PFSK-1 (cell line): ENCODE results near the gene SAP130.

Experiments
- POLR2AphosphoS5 ChIP-seq: IDR thresholded peaks from 2 replicates; pipeline ENCODE4 v1.6.1; 2012; ENCODE audit warnings: low read depth, mild to moderate bottlenecking, control low read depth, low read length, moderate library complexity
- REST ChIP-seq, 2 experiments: IDR thresholded peaks; 2 replicates each; pipeline versions ENCODE4 v1.6.1 to v1.8.0; 2011 to 2012; ENCODE audit warnings: low read depth in 2 of 2, low read length in 2 of 2, control low read depth in 1 of 2, inconsistent platforms in 1 of 2, mild to moderate bottlenecking in 1 of 2, moderate library complexity in 1 of 2; ENCODE audit not compliant: insufficient read depth in 1 of 2
- TAF1 ChIP-seq: IDR thresholded peaks from 2 replicates; pipeline ENCODE4 v1.6.1; 2012; ENCODE audit warnings: low read length, control low read depth, borderline replicate concordance; ENCODE audit not compliant: insufficient read depth

- TF ChIP-seq REST (IDR thresholded peaks at IDR 0.05; ENCODE audit: insufficient read depth in 1 of 2, low read depth in 2 of 2, low read length in 2 of 2) (no peak), POLR2AphosphoS5 (no peak), TAF1 (no peak)
Observed at GRCh38 chr2:128037649-128038048, 9.8 kb upstream of the SAP130 start.
